Muscle layer of colon (tissue), 2 donors: ENCODE measurements around the gene EPB41L4B.

Experiments used
- H3K27ac ChIP-seq: one replicate; pipeline ENCODE4 v1.7.0; 2013; ENCODE audit warnings: low read depth, mild to moderate bottlenecking, low read length, moderate library complexity
- H3K27me3 ChIP-seq, 2 donors: one replicate each; pipeline ENCODE4 v1.7.0; 2013; ENCODE audit warnings: low read length in 2 of 2, mild to moderate bottlenecking in 2 of 2; ENCODE audit not compliant: insufficient read depth in 2 of 2, control insufficient read depth in 1 of 2
- H3K36me3 ChIP-seq: one replicate; pipeline ENCODE4 v1.7.0; 2013; ENCODE audit warnings: mild to moderate bottlenecking, low read length; ENCODE audit not compliant: insufficient read depth
- H3K4me1 ChIP-seq: one replicate; pipeline ENCODE4 v1.7.0; 2013; ENCODE audit warnings: mild to moderate bottlenecking, low read length; ENCODE audit not compliant: insufficient read depth
- H3K4me3 ChIP-seq, 2 donors: one replicate each; pipeline ENCODE4 v1.7.0; 2013; ENCODE audit warnings: low read length in 2 of 2, low read depth in 1 of 2, mild to moderate bottlenecking in 1 of 2, moderate library complexity in 1 of 2
- H3K9ac ChIP-seq: one replicate; pipeline ENCODE4 v1.7.0; 2013; ENCODE audit warnings: low read length
- H3K9me3 ChIP-seq: one replicate; pipeline ENCODE4 v1.7.0; 2013; ENCODE audit warnings: mild to moderate bottlenecking, low read length
- donor health status: abdominal sarcoma.
- donor health status: Adenocarcinoma of cecum.

The EPB41L4B gene

GRCh38 chr9:109267555-109267954 is 53.3 kb downstream of the EPB41L4B start:
- Histone ChIP-seq H3K9me3 (no peaks in the 10 kb centered on the region), H3K4me1 (peaks cover 8% of the 10 kb centered on the region), H3K9ac (no peak overlapping the region), H3K4me3 (no peak overlapping the region), H3K36me3 (no peaks in the 10 kb centered on the region), H3K27ac (no peak overlapping the region), H3K27me3 (no peaks in the 10 kb centered on the region)

GRCh38 chr9:109264877-109265587 is 55.8 kb downstream of the EPB41L4B start:
- H3K27ac ChIP-seq, result no peak overlapping the region
- no peak overlapping the region for H3K9ac ChIP-seq
- no peak overlapping the region for H3K4me3 ChIP-seq
- no peaks in the 10 kb centered on the region for H3K27me3 ChIP-seq
- H3K9me3 ChIP-seq, result no peaks in the 10 kb centered on the region
- H3K4me1 ChIP-seq, result peaks cover 8% of the 10 kb centered on the region
- no peaks in the 10 kb centered on the region for H3K36me3 ChIP-seq

GRCh38 chr9:109263358-109263757 is 57.5 kb downstream of the EPB41L4B start:
- Histone ChIP-seq H3K9ac (no peak overlapping the region), H3K4me1 (peaks cover 8% of the 10 kb centered on the region), H3K27ac (no peak overlapping the region), H3K27me3 (no peaks in the 10 kb centered on the region), H3K36me3 (no peaks in the 10 kb centered on the region), H3K4me3 (no peak overlapping the region), H3K9me3 (no peaks in the 10 kb centered on the region)

GRCh38 chr9:109258481-109259302 is 62.2 kb downstream of the EPB41L4B start:
- Histone ChIP-seq H3K4me3 (no peak overlapping the region), H3K9me3 (no peaks in the 10 kb centered on the region), H3K36me3 (no peaks in the 10 kb centered on the region), H3K9ac (no peak overlapping the region), H3K27ac (no peak overlapping the region), H3K4me1 (no peaks in the 10 kb centered on the region), H3K27me3 (no peaks in the 10 kb centered on the region)

GRCh38 chr9:109256336-109256735 is 64.5 kb downstream of the EPB41L4B start:
- Histone ChIP-seq H3K27ac (no peak overlapping the region), H3K9me3 (no peaks in the 10 kb centered on the region), H3K36me3 (no peaks in the 10 kb centered on the region), H3K4me1 (no peaks in the 10 kb centered on the region), H3K9ac (no peak overlapping the region), H3K4me3 (no peak overlapping the region), H3K27me3 (no peaks in the 10 kb centered on the region)

GRCh38 chr9:109255394-109255793 is 65.5 kb downstream of the EPB41L4B start:
- H3K27ac ChIP-seq, result no peak overlapping the region
- no peaks in the 10 kb centered on the region for H3K4me1 ChIP-seq
- H3K27me3 ChIP-seq, result no peaks in the 10 kb centered on the region
- H3K9me3 ChIP-seq, result no peaks in the 10 kb centered on the region
- no peak overlapping the region for H3K4me3 ChIP-seq
- no peaks in the 10 kb centered on the region for H3K36me3 ChIP-seq
- no peak overlapping the region for H3K9ac ChIP-seq

GRCh38 chr9:109254317-109254716 is 66.5 kb downstream of the EPB41L4B start:
- no peaks in the 10 kb centered on the region for H3K27me3 ChIP-seq
- no peak overlapping the region for H3K27ac ChIP-seq
- no peaks in the 10 kb centered on the region for H3K36me3 ChIP-seq
- no peaks in the 10 kb centered on the region for H3K9me3 ChIP-seq
- no peaks in the 10 kb centered on the region for H3K4me1 ChIP-seq
- no peak overlapping the region for H3K4me3 ChIP-seq
- no peak overlapping the region for H3K9ac ChIP-seq

GRCh38 chr9:109253637-109254284 is 67.1 kb downstream of the EPB41L4B start:
- Histone ChIP-seq H3K4me3 (no peak overlapping the region), H3K9ac (no peak overlapping the region), H3K27me3 (no peaks in the 10 kb centered on the region), H3K9me3 (no peaks in the 10 kb centered on the region), H3K4me1 (no peaks in the 10 kb centered on the region), H3K36me3 (no peaks in the 10 kb centered on the region), H3K27ac (no peak overlapping the region)

- Histone ChIP-seq H3K36me3 (no peaks in the 10 kb centered on the region), H3K9me3 (no peaks in the 10 kb centered on the region), H3K27ac (no peak overlapping the region), H3K4me3 (no peak overlapping the region), H3K9ac (no peak overlapping the region), H3K4me1 (no peaks in the 10 kb centered on the region), H3K27me3 (no peaks in the 10 kb centered on the region)
Observed at GRCh38 chr9:109253241-109253636, 67.6 kb downstream of the EPB41L4B start.

- Histone ChIP-seq H3K27me3 (no peaks in the 10 kb centered on the region), H3K9me3 (no peaks in the 10 kb centered on the region), H3K36me3 (no peaks in the 10 kb centered on the region), H3K4me1 (no peaks in the 10 kb centered on the region), H3K4me3 (no peak overlapping the region), H3K27ac (no peak overlapping the region), H3K9ac (no peak overlapping the region)
Observed at GRCh38 chr9:109252291-109252690, 68.6 kb downstream of the EPB41L4B start.

GRCh38 chr9:109251776-109252106 is 69.1 kb downstream of the EPB41L4B start:
- Histone ChIP-seq H3K27me3 (no peaks in the 10 kb centered on the region), H3K36me3 (no peaks in the 10 kb centered on the region), H3K27ac (no peak overlapping the region), H3K9me3 (no peaks in the 10 kb centered on the region), H3K9ac (no peak overlapping the region), H3K4me3 (no peak overlapping the region), H3K4me1 (no peaks in the 10 kb centered on the region)
